GM12878 (cell line): ENCODE data around the gene TSPAN16. TPM values are rescaled to one million over a fixed set of nuclear protein-coding genes. Genes with fewer than 3 reads are reported as not detected.

Source experiments
- ATAC-seq: fragments of 200-7000 bp; cut with Tn5 transposase; 3 replicates; pipeline ENCODE4 v1.9.1; 2020; ENCODE audit warnings: mild to moderate bottlenecking, moderate library complexity
- BruUV-seq: library from RNA; stranded (reverse); fragments of 400-500 nt; replicated peaks from 2 replicates; lab custom pipeline; 2021; lab: Mats Ljungman, UMichigan
- CTCF ChIA-PET: fragments of 300-600 bp; sonication (Branson Sonifier 250); formaldehyde crosslinking; extraction: SDS; loops from one replicate; lab custom pipeline; 2021; ENCODE audit warnings: inconsistent platforms; lab: Yijun Ruan, JAX
- POLR2A ChIA-PET: fragments of 350-600 bp; formaldehyde crosslinking; extraction: SDS; loops from one replicate; lab custom pipeline; 2021; ENCODE audit warnings: inconsistent platforms; lab: Charles Lee
- RAD21 ChIA-PET: fragments of 300-600 bp; sonication (Branson Sonifier 250); formaldehyde crosslinking; loops from one replicate; lab custom pipeline; 2023; ENCODE audit warnings: antibody characterized with exemption; ENCODE audit not compliant: unreplicated experiment; lab: Charles Lee
- SMC1A ChIA-PET: fragments of 300-600 bp; sonication (Branson Sonifier 250); formaldehyde crosslinking; loops from one replicate; lab custom pipeline; 2023; ENCODE audit not compliant: unreplicated experiment, uncharacterized antibody; lab: Charles Lee
- DNase-seq: peaks from one replicate; pipeline ENCODE4 v3.0.0-alpha.2; 2011; ENCODE audit warnings: low read depth, low spot score
- FAIRE-seq: peaks from 3 replicates; lab custom pipeline; 2011; peaks lifted over from hg19 to GRCh38; lab: Jason Lieb, UNC
- H2AFZ ChIP-seq: 2 replicates; pipeline ENCODE4 v1.6.0; 2011; ENCODE audit warnings: low read depth, low read length, control low read depth; ENCODE audit not compliant: control insufficient read depth
- H3K27ac ChIP-seq: 2 replicates; pipeline ENCODE4 v1.5.1; 2011; ENCODE audit warnings: control low read depth; ENCODE audit not compliant: control insufficient read depth, insufficient read depth
- H3K27me3 ChIP-seq, 2 experiments: replicated peaks in 1 of 2; 2 replicates each; pipeline versions ENCODE4 v1.6.0 to v1.6.1; 2011; ENCODE audit warnings: low read length in 1 of 2; ENCODE audit not compliant: control insufficient read depth in 2 of 2, insufficient read depth in 2 of 2
- H3K36me3 ChIP-seq, 2 experiments: 2 replicates each; pipeline ENCODE4 v1.5.1; 2011; ENCODE audit warnings: low read length in 1 of 2; ENCODE audit not compliant: control insufficient read depth in 2 of 2, insufficient read depth in 2 of 2
- H3K4me1 ChIP-seq: 2 replicates; pipeline ENCODE4 v1.6.1; 2011; ENCODE audit warnings: mild to moderate bottlenecking, low read length, moderate library complexity, mixed read lengths; ENCODE audit not compliant: control insufficient read depth, insufficient read depth
- H3K4me2 ChIP-seq: 2 replicates; pipeline ENCODE4 v1.6.0; 2011; ENCODE audit warnings: control low read depth; ENCODE audit not compliant: control insufficient read depth, insufficient read depth
- H3K4me3 ChIP-seq: fragments of 200-600 bp; sonication (generic); 2 replicates; pipeline ENCODE4 v1.5.1; 2016
- H3K79me2 ChIP-seq: 2 replicates; pipeline ENCODE4 v1.6.0; 2011; ENCODE audit warnings: low read length; ENCODE audit not compliant: control insufficient read depth, insufficient read depth
- H3K9ac ChIP-seq: 2 replicates; pipeline ENCODE4 v1.8.0; 2011; ENCODE audit warnings: low read length, control low read depth, mixed read lengths; ENCODE audit not compliant: control insufficient read depth, insufficient read depth
- H3K9me3 ChIP-seq: replicated peaks from 3 replicates; pipeline ENCODE4 v1.5.1; 2011; ENCODE audit warnings: mild to moderate bottlenecking, low read length; ENCODE audit not compliant: control insufficient read depth, insufficient read depth
- H4K20me1 ChIP-seq: 2 replicates; pipeline ENCODE4 v1.6.0; 2011; ENCODE audit not compliant: control insufficient read depth, insufficient read depth
- ATF7 ChIP-seq: fragments of 450-650 bp; IDR thresholded peaks from 2 replicates; pipeline ENCODE4 v1.6.1; 2016; ENCODE audit warnings: low read depth, mild to moderate bottlenecking
- CHD4 ChIP-seq: fragments of 200-600 bp; sonication (generic); IDR thresholded peaks from 2 replicates; pipeline ENCODE4 v1.6.1; 2016; ENCODE audit warnings: mild to moderate bottlenecking
- EP300 ChIP-seq, 2 experiments: fragments of 150-350 bp in 1 of 2; IDR thresholded peaks; 2 replicates each; pipeline ENCODE4 v1.6.1; 2011 to 2012; ENCODE audit warnings: low read depth in 2 of 2, low read length in 2 of 2, borderline replicate concordance in 1 of 2, improper control_type of control experiment in 1 of 2, inconsistent platforms in 1 of 2; ENCODE audit not compliant: control insufficient read depth in 1 of 2
- IKZF2 ChIP-seq, 2 experiments: fragments of 450-650 bp; IDR thresholded peaks; 2 replicates each; pipeline ENCODE4 v1.6.1; 2017; ENCODE audit warnings: mild to moderate bottlenecking in 2 of 2, moderate library complexity in 2 of 2
- JUND ChIP-seq: IDR thresholded peaks from 2 replicates; pipeline ENCODE4 v1.6.1; 2012; ENCODE audit warnings: low read depth, mild to moderate bottlenecking, low read length, improper control_type of control experiment, moderate library complexity
- NFYB ChIP-seq: IDR thresholded peaks from 2 replicates; pipeline ENCODE4 v1.6.1; 2011; ENCODE audit warnings: low read depth, mild to moderate bottlenecking, low read length, improper control_type of control experiment, moderate library complexity; ENCODE audit not compliant: insufficient read depth
- RB1 ChIP-seq: fragments of 450-650 bp; formaldehyde crosslinking; IDR thresholded peaks from 2 replicates; pipeline ENCODE4 v1.6.1; 2017; ENCODE audit warnings: mild to moderate bottlenecking, borderline replicate concordance
- SIX5 ChIP-seq: IDR thresholded peaks from 2 replicates; pipeline ENCODE4 v1.6.1; 2011; ENCODE audit warnings: mild to moderate bottlenecking, low read depth, low read length, moderate library complexity; ENCODE audit not compliant: severe bottlenecking
- TARDBP ChIP-seq: IDR thresholded peaks from 2 replicates; pipeline ENCODE4 v1.6.1; 2016; ENCODE audit warnings: borderline replicate concordance
- WRNIP1 ChIP-seq: IDR thresholded peaks from 2 replicates; pipeline ENCODE4 v1.6.1; 2011; ENCODE audit warnings: low read depth, low read length, improper control_type of control experiment, borderline replicate concordance
- ZNF384 ChIP-seq: IDR thresholded peaks from 2 replicates; pipeline ENCODE4 v1.6.1; 2012; ENCODE audit warnings: low read depth, mild to moderate bottlenecking, low read length, improper control_type of control experiment, borderline replicate concordance
- WGBS: methylation state at CpG from one replicate; pipeline ENCODE4 v1.1.6; 2016; ENCODE audit warnings: low lambda C conversion rate; ENCODE audit not compliant: insufficient replicate concordance, insufficient coverage; ENCODE audit errors: missing lambda C conversion rate; 5-methylcytosine and 5-hydroxymethylcytosine counted together
- in situ Hi-C: fragments of 300-500 bp; cut with MboI; formaldehyde crosslinking; loops from 9 replicates; pipeline ENCODE4 v1.14.3; 2018; ENCODE audit warnings: mixed read lengths
- intact Hi-C: fragments of 100-400 bp; cut with micrococcal nuclease; formaldehyde crosslinking; loops from one replicate; pipeline ENCODE4 v1.14.2; 2022; ENCODE audit not compliant: unreplicated experiment
- polyA plus RNA-seq, 11 experiments: library from polyadenylated mRNA; depleted of rRNA in 4 of 11; unstranded in 6 of 11; stranded (reverse) in 5 of 11; fragments of >200 nt; fragmentation: Nextera tagmentation in 4 of 11; fragmentation: Illumina TruSeq in 1 of 11; extraction: Ambion mirVana in 4 of 11; extraction: Trizol in 1 of 11; gene quantifications; 1 replicate in 1 of 11; 2 replicates in 10 of 11; pipeline versions ENCODE4 v1.2.1 to v1.2.3, GENCODE V29; 2011 to 2016; ENCODE audit warnings: inconsistent platforms in 2 of 11, missing spikeins in 2 of 11, low read depth in 1 of 11
- total RNA-seq, 4 experiments: library from RNA; depleted of rRNA in 3 of 4; stranded (reverse); fragments of >200 nt in 3 of 4; fragmentation: Illumina TruSeq in 1 of 4; extraction: Trizol in 1 of 4; gene quantifications; 2 replicates each; pipeline versions ENCODE4 v1.2.1 to v1.2.3, GENCODE V29; 2013 to 2021
- TF ChIP-seq, protein P1 (sequence below): fragments of 450-650 bp; IDR thresholded peaks from 2 replicates; pipeline ENCODE4 v1.6.1; 2014; ENCODE audit warnings: mild to moderate bottlenecking
- TF ChIP-seq, protein P2 (sequence below): fragments of 450-650 bp; IDR thresholded peaks from 2 replicates; pipeline ENCODE4 v1.6.1; 2017; ENCODE audit warnings: mild to moderate bottlenecking, low read depth, inconsistent platforms; ENCODE audit not compliant: poor library complexity, severe bottlenecking
- TF ChIP-seq, protein P3 (sequence below), 3 experiments: IDR thresholded peaks in 2 of 3; conservative IDR thresholded peaks in 1 of 3; 2 replicates each; pipeline ENCODE4 v1.5.1; 2011; ENCODE audit warnings: low read depth in 3 of 3, low read length in 3 of 3, mild to moderate bottlenecking in 3 of 3, control low read depth in 2 of 3, moderate library complexity in 2 of 3, inconsistent platforms in 1 of 3, mixed read lengths in 1 of 3; ENCODE audit not compliant: control insufficient read depth in 2 of 3, insufficient read depth in 1 of 3; ENCODE audit errors: extremely low read depth in 1 of 3

TSPAN16 gene
- total and polyA plus RNA-seq, 10 of the 15 experiments (the other 5 are each of a cell fraction or from before 2014, with no cell fraction given), result not detected

DNA sequence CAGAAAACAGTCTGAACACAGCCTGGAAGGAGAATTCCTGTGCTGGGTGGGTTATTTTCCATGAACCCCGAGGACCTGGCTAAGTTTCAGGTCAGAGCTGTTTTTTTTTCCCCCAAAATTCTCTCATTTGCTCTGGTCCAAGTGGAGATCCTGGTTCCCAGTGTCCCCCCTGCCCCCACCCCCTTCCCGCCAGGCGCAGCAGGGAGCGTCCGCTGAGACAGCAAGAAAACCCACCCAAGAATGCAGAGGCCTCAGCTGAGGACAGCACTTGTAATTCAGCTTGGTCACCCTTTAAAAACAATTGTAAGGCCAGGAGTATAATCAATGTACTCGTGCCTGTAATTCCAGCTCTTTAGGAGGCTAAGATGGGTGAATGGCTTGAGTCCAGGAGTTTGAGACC lies 11.4 kb upstream of the TSPAN16 start (continued):
- TF ChIP-seq TARDBP (no peak), SIX5 (no peak), ZNF384 (no peak), NFYB (no peak), WRNIP1 (no peak), EP300 (IDR thresholded peaks at IDR 0.05; ENCODE audit: borderline replicate concordance in 1 of 2, control insufficient read depth in 1 of 2, low read depth in 2 of 2, low read length in 2 of 2) (no peak), RB1 (no peak), JUND (no peak)
- TF ChIP-seq, protein P1, sequence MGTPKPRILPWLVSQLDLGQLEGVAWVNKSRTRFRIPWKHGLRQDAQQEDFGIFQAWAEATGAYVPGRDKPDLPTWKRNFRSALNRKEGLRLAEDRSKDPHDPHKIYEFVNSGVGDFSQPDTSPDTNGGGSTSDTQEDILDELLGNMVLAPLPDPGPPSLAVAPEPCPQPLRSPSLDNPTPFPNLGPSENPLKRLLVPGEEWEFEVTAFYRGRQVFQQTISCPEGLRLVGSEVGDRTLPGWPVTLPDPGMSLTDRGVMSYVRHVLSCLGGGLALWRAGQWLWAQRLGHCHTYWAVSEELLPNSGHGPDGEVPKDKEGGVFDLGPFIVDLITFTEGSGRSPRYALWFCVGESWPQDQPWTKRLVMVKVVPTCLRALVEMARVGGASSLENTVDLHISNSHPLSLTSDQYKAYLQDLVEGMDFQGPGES, result no peak

DNA sequence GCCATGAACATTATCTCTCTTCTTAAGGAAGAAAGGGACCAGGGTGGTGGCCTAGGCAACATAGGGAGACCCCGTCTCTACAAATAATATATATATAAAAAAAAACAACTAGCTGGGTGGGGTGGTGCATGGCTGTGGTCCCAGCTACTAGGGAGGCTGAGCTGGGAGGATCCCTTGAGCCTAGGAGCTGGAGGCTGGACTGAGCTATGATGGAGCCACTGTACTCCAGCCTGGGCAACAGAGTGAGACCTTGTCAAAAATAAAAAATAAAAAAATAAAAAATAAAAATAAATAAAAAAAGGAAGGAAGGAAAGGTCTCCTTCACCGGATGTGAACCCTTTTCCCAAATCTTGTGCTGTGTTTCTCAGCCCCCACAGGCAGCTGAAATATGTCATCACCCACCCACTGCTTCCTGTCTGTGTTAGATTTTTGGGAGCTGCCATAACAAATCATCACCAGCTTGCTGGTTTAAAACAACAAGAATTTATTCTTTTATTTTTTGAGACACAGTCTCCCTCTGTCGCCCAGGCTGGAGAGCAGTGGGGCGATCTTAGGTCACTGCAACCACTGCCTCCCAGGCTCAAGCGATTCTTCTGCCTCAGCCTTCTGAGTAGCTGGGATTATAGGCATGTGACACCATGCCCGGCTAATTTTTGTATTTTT lies 9.5 kb upstream of the TSPAN16 start:
- 47% methylated on average over 6 of the region's 6 CpGs for WGBS
- H3K79me2 ChIP-seq, result no peaks in the 10 kb centered on the region
- ChIA-PET POLR2A (interaction anchor here (0.6 to 1.0 kb wide), 2 partner anchors 16 to 37 kb away, joined by 4 to 10 read pairs; no protein-coding TSS in a partner anchor), RAD21 (interaction anchor here (1.0 to 1.8 kb wide), 4 partner anchors 25 to 196 kb away, joined by 3 to 5 read pairs (median 4); no protein-coding TSS in a partner anchor), SMC1A (interaction anchor here (0.9 to 1.2 kb wide), 3 partner anchors 10 to 350 kb away, joined by 3 to 5 read pairs (median 3); partner anchors contain the start of gene TSPAN16), CTCF (interaction anchor here (1.0 to 2.1 kb wide), 5 partner anchors 32 to 272 kb away, joined by 3 to 6 read pairs (median 4); partner anchors contain the start of gene ELOF1)
- in situ Hi-C loops, result no loop called here
- ATAC-seq (peak; percentile 46), DNase-seq (no peak), FAIRE-seq (no peak)
- no peak overlapping the region for H2AFZ ChIP-seq
- H3K36me3 ChIP-seq, result no peaks in the 10 kb centered on the region
- H3K27ac ChIP-seq, result no peak overlapping the region
- no peaks in the 10 kb centered on the region for H3K4me1 ChIP-seq
- no TSS peak for BruUV-seq
- intact Hi-C loops, result no loop called here
- no peaks in the 10 kb centered on the region for H3K9me3 ChIP-seq
- H3K9ac ChIP-seq, result no peak overlapping the region
- no peaks in the 10 kb centered on the region for H4K20me1 ChIP-seq
- H3K4me3 ChIP-seq, result no peak overlapping the region
- H3K27me3 ChIP-seq, result no peaks in the 10 kb centered on the region
- no peak overlapping the region for H3K4me2 ChIP-seq
- TF ChIP-seq, protein P2, sequence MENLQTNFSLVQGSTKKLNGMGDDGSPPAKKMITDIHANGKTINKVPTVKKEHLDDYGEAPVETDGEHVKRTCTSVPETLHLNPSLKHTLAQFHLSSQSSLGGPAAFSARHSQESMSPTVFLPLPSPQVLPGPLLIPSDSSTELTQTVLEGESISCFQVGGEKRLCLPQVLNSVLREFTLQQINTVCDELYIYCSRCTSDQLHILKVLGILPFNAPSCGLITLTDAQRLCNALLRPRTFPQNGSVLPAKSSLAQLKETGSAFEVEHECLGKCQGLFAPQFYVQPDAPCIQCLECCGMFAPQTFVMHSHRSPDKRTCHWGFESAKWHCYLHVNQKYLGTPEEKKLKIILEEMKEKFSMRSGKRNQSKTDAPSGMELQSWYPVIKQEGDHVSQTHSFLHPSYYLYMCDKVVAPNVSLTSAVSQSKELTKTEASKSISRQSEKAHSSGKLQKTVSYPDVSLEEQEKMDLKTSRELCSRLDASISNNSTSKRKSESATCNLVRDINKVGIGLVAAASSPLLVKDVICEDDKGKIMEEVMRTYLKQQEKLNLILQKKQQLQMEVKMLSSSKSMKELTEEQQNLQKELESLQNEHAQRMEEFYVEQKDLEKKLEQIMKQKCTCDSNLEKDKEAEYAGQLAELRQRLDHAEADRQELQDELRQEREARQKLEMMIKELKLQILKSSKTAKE, result no peak
- TF ChIP-seq IKZF2 (IDR thresholded peaks at IDR 0.05) (peak in 1 of 2 experiments; percentile 30; a peak in 1 of 4 replicates), CHD4 (no peak), ATF7 (peak; percentile 32; the same call in 1 of the 2 replicates)
- TF ChIP-seq, protein P3, sequence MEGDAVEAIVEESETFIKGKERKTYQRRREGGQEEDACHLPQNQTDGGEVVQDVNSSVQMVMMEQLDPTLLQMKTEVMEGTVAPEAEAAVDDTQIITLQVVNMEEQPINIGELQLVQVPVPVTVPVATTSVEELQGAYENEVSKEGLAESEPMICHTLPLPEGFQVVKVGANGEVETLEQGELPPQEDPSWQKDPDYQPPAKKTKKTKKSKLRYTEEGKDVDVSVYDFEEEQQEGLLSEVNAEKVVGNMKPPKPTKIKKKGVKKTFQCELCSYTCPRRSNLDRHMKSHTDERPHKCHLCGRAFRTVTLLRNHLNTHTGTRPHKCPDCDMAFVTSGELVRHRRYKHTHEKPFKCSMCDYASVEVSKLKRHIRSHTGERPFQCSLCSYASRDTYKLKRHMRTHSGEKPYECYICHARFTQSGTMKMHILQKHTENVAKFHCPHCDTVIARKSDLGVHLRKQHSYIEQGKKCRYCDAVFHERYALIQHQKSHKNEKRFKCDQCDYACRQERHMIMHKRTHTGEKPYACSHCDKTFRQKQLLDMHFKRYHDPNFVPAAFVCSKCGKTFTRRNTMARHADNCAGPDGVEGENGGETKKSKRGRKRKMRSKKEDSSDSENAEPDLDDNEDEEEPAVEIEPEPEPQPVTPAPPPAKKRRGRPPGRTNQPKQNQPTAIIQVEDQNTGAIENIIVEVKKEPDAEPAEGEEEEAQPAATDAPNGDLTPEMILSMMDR (IDR thresholded peaks at IDR 0.05 in 2 of 3, conservative IDR thresholded peaks at IDR 0.05 in 1 of 3; ENCODE audit: control insufficient read depth in 2 of 3, extremely low read depth in 1 of 3, insufficient read depth in 1 of 3, low read depth in 3 of 3, low read length in 3 of 3), result peak in 1 of 3 experiments; percentile 12; a peak in 1 of 6 replicates
